ENCODE data around the gene ZNF407. TPM values are rescaled to one million over a fixed set of nuclear protein-coding genes. Genes with fewer than 3 reads are reported as not detected.
A peak's percentile ranks its signal among the peaks of the same experiment; 100 is the strongest.

The ZNF407 gene
- polyA plus RNA-seq, 1 experiment: 5.8 TPM

- POLR2A ChIA-PET: interaction anchor here (0.6 kb wide), 1 partner anchor 78 kb away, joined by 5 read pairs; no protein-coding TSS in a partner anchor
- no peak for TF ChIP-seq CTCF (IDR thresholded peaks at IDR 0.05; ENCODE audit: low read depth, low read length)
- CTCF ChIA-PET: interaction anchor here (1.2 kb wide), 1 partner anchor 10 kb away, joined by 3 read pairs; no protein-coding TSS in a partner anchor
These were observed 198.5 kb downstream of the ZNF407 start for GRCh38 chr18:74796211-74796610.

GRCh38 chr18:74796841-74797576 is 199.3 kb downstream of the ZNF407 start:
- DNase-seq (ENCODE audit: low read depth, low spot score): peak; percentile 24
- Histone ChIP-seq H3K4me3 (ENCODE audit: low read depth, low read length) (peak overlapping the region; percentile 8; the same call in 1 of the 2 replicates), H3K9me3 (ENCODE audit: control insufficient read depth, insufficient read depth, low read length) (no peaks in the 10 kb centered on the region), H3K27ac (ENCODE audit: low read depth, low read length) (peak overlapping the region; percentile 11), H3K27me3 (ENCODE audit: control insufficient read depth, insufficient read depth, low read length) (no peaks in the 10 kb centered on the region)
- ChIA-PET CTCF (interaction anchor here (1.2 kb wide), 1 partner anchor 11 kb away, joined by 3 read pairs; no protein-coding TSS in a partner anchor), POLR2A (interaction anchor here (0.9 kb wide), 1 partner anchor 9 kb away, joined by 3 read pairs; no protein-coding TSS in a partner anchor)
- TF ChIP-seq CTCF (IDR thresholded peaks at IDR 0.05; ENCODE audit: low read depth, low read length): no peak

More at GRCh38 chr18:74796211-74796610, 198.5 kb downstream of the ZNF407 start:
- no peak overlapping the region for H3K4me3 ChIP-seq (ENCODE audit: low read depth, low read length)
- H3K9me3 ChIP-seq (ENCODE audit: control insufficient read depth, insufficient read depth, low read length): no peaks in the 10 kb centered on the region
- no peak overlapping the region for H3K27ac ChIP-seq (ENCODE audit: low read depth, low read length)
- DNase-seq (ENCODE audit: low read depth, low spot score): no peak
- no peaks in the 10 kb centered on the region for H3K27me3 ChIP-seq (ENCODE audit: control insufficient read depth, insufficient read depth, low read length)

- no peak for TF ChIP-seq CTCF (IDR thresholded peaks at IDR 0.05; ENCODE audit: low read depth, low read length)
- ChIA-PET CTCF (no interaction called here), POLR2A (interaction anchor here (0.9 kb wide), 1 partner anchor 8 kb away, joined by 3 read pairs; no protein-coding TSS in a partner anchor)
- no peak for DNase-seq (ENCODE audit: low read depth, low spot score)
- no peak overlapping the region for H3K27ac ChIP-seq (ENCODE audit: low read depth, low read length)
- H3K9me3 ChIP-seq (ENCODE audit: control insufficient read depth, insufficient read depth, low read length): no peaks in the 10 kb centered on the region
- H3K4me3 ChIP-seq (ENCODE audit: low read depth, low read length): no peak overlapping the region; the same call in 1 of the 2 replicates
- H3K27me3 ChIP-seq (ENCODE audit: control insufficient read depth, insufficient read depth, low read length): no peaks in the 10 kb centered on the region
These were observed 200.0 kb downstream of the ZNF407 start for GRCh38 chr18:74797577-74798151.

GRCh38 chr18:74799542-74799941 is 201.9 kb downstream of the ZNF407 start:
- no peaks in the 10 kb centered on the region for H3K9me3 ChIP-seq (ENCODE audit: control insufficient read depth, insufficient read depth, low read length)
- ChIA-PET POLR2A (no interaction called here), CTCF (no interaction called here)
- DNase-seq (ENCODE audit: low read depth, low spot score): no peak
- no peak overlapping the region for H3K27ac ChIP-seq (ENCODE audit: low read depth, low read length)
- no peak overlapping the region for H3K4me3 ChIP-seq (ENCODE audit: low read depth, low read length)
- H3K27me3 ChIP-seq (ENCODE audit: control insufficient read depth, insufficient read depth, low read length): no peaks in the 10 kb centered on the region
- TF ChIP-seq CTCF (IDR thresholded peaks at IDR 0.05; ENCODE audit: low read depth, low read length): no peak

- no peak for TF ChIP-seq CTCF (IDR thresholded peaks at IDR 0.05; ENCODE audit: low read depth, low read length)
- POLR2A ChIA-PET: no interaction called here
- CTCF ChIA-PET: no interaction called here
These were observed 202.4 kb downstream of the ZNF407 start for GRCh38 chr18:74800098-74800497.

More at GRCh38 chr18:74800098-74800497, 202.4 kb downstream of the ZNF407 start:
- no peak overlapping the region for H3K4me3 ChIP-seq (ENCODE audit: low read depth, low read length)
- no peaks in the 10 kb centered on the region for H3K27me3 ChIP-seq (ENCODE audit: control insufficient read depth, insufficient read depth, low read length)
- no peak for DNase-seq (ENCODE audit: low read depth, low spot score)
- no peaks in the 10 kb centered on the region for H3K9me3 ChIP-seq (ENCODE audit: control insufficient read depth, insufficient read depth, low read length)
- no peak overlapping the region for H3K27ac ChIP-seq (ENCODE audit: low read depth, low read length)
